GM23338 (cell line): ENCODE results near the gene ABCC6.

Experiments
- CREB1 ChIP-seq: fragments of 250-450 bp; sonication (Bioruptor Pico); IDR thresholded peaks from 2 replicates; pipeline ENCODE4 v1.5.0; 2020; ENCODE audit warnings: low read depth, mild to moderate bottlenecking, moderate library complexity
- EZH2 ChIP-seq: fragments of 200-600 bp; sonication (generic); IDR thresholded peaks from one replicate; pipeline ENCODE4 v1.8.0; 2017; ENCODE audit warnings: antibody characterized with exemption, mild to moderate bottlenecking, low read depth; ENCODE audit not compliant: unreplicated experiment
- JUNB ChIP-seq: IDR thresholded peaks from one replicate; pipeline ENCODE4 v1.6.1; 2016; ENCODE audit warnings: antibody characterized with exemption; ENCODE audit not compliant: unreplicated experiment
- POLR2AphosphoS5 ChIP-seq: IDR thresholded peaks from 2 replicates; pipeline ENCODE4 v1.6.1; 2016; ENCODE audit warnings: antibody characterized with exemption, low read depth
- ZNF114 ChIP-seq: fragments of 250-450 bp; sonication (Bioruptor Pico); IDR thresholded peaks from 2 replicates; pipeline ENCODE4 v1.5.0; 2020; ENCODE audit warnings: mild to moderate bottlenecking, moderate library complexity
- ZNF331 ChIP-seq: fragments of 250-450 bp; sonication (Bioruptor Pico); IDR thresholded peaks from 2 replicates; pipeline ENCODE4 v1.5.0; 2020; ENCODE audit warnings: low read depth, mild to moderate bottlenecking, moderate library complexity
- TF ChIP-seq, protein P1 (sequence below), 2 experiments: fragments of 200-600 bp in 1 of 2; sonication (generic) in 1 of 2; conservative IDR thresholded peaks; 2 replicates each; pipeline versions ENCODE4 v1.5.1 to v1.6.1; 2016 to 2017; ENCODE audit warnings: antibody characterized with exemption in 2 of 2, low read depth in 2 of 2, mild to moderate bottlenecking in 2 of 2, moderate library complexity in 1 of 2
- TF ChIP-seq, protein P2 (sequence below): IDR thresholded peaks from one replicate; pipeline ENCODE4 v1.6.1; 2018; ENCODE audit warnings: antibody characterized with exemption; ENCODE audit not compliant: unreplicated experiment

- TF ChIP-seq, protein P1, sequence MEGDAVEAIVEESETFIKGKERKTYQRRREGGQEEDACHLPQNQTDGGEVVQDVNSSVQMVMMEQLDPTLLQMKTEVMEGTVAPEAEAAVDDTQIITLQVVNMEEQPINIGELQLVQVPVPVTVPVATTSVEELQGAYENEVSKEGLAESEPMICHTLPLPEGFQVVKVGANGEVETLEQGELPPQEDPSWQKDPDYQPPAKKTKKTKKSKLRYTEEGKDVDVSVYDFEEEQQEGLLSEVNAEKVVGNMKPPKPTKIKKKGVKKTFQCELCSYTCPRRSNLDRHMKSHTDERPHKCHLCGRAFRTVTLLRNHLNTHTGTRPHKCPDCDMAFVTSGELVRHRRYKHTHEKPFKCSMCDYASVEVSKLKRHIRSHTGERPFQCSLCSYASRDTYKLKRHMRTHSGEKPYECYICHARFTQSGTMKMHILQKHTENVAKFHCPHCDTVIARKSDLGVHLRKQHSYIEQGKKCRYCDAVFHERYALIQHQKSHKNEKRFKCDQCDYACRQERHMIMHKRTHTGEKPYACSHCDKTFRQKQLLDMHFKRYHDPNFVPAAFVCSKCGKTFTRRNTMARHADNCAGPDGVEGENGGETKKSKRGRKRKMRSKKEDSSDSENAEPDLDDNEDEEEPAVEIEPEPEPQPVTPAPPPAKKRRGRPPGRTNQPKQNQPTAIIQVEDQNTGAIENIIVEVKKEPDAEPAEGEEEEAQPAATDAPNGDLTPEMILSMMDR (conservative IDR thresholded peaks at IDR 0.05; ENCODE audit: low read depth in 2 of 2): no peak
- TF ChIP-seq, protein P2, sequence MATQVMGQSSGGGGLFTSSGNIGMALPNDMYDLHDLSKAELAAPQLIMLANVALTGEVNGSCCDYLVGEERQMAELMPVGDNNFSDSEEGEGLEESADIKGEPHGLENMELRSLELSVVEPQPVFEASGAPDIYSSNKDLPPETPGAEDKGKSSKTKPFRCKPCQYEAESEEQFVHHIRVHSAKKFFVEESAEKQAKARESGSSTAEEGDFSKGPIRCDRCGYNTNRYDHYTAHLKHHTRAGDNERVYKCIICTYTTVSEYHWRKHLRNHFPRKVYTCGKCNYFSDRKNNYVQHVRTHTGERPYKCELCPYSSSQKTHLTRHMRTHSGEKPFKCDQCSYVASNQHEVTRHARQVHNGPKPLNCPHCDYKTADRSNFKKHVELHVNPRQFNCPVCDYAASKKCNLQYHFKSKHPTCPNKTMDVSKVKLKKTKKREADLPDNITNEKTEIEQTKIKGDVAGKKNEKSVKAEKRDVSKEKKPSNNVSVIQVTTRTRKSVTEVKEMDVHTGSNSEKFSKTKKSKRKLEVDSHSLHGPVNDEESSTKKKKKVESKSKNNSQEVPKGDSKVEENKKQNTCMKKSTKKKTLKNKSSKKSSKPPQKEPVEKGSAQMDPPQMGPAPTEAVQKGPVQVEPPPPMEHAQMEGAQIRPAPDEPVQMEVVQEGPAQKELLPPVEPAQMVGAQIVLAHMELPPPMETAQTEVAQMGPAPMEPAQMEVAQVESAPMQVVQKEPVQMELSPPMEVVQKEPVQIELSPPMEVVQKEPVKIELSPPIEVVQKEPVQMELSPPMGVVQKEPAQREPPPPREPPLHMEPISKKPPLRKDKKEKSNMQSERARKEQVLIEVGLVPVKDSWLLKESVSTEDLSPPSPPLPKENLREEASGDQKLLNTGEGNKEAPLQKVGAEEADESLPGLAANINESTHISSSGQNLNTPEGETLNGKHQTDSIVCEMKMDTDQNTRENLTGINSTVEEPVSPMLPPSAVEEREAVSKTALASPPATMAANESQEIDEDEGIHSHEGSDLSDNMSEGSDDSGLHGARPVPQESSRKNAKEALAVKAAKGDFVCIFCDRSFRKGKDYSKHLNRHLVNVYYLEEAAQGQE: no peak
- TF ChIP-seq JUNB: no peak
- no peak for TF ChIP-seq CREB1 (CRISPR knock-in tag)
- no peak for TF ChIP-seq EZH2
- no peak for TF ChIP-seq POLR2AphosphoS5
- TF ChIP-seq ZNF114 (CRISPR knock-in tag): no peak
- TF ChIP-seq ZNF331: no peak
Observed at GRCh38 chr16:16162591-16162990, 60.7 kb downstream of the ABCC6 start.
